Muscle layer of colon (tissue), 2 donors: ENCODE data around the gene IL17A.

ENCODE experiments used
- H3K27ac ChIP-seq: one replicate; pipeline ENCODE4 v1.7.0; 2013; ENCODE audit warnings: low read depth, mild to moderate bottlenecking, low read length, moderate library complexity
- H3K27me3 ChIP-seq, 2 donors: one replicate each; pipeline ENCODE4 v1.7.0; 2013; ENCODE audit warnings: low read length in 2 of 2, mild to moderate bottlenecking in 2 of 2; ENCODE audit not compliant: insufficient read depth in 2 of 2, control insufficient read depth in 1 of 2
- H3K36me3 ChIP-seq: one replicate; pipeline ENCODE4 v1.7.0; 2013; ENCODE audit warnings: mild to moderate bottlenecking, low read length; ENCODE audit not compliant: insufficient read depth
- H3K4me1 ChIP-seq: one replicate; pipeline ENCODE4 v1.7.0; 2013; ENCODE audit warnings: mild to moderate bottlenecking, low read length; ENCODE audit not compliant: insufficient read depth
- H3K4me3 ChIP-seq, 2 donors: one replicate each; pipeline ENCODE4 v1.7.0; 2013; ENCODE audit warnings: low read length in 2 of 2, low read depth in 1 of 2, mild to moderate bottlenecking in 1 of 2, moderate library complexity in 1 of 2
- H3K9ac ChIP-seq: one replicate; pipeline ENCODE4 v1.7.0; 2013; ENCODE audit warnings: low read length
- H3K9me3 ChIP-seq: one replicate; pipeline ENCODE4 v1.7.0; 2013; ENCODE audit warnings: mild to moderate bottlenecking, low read length
- donor health status: abdominal sarcoma.
- donor health status: Adenocarcinoma of cecum.

The IL17A gene

GRCh38 chr6:52186075-52186474 is at the start of gene IL17A:
Gene IL17A, plus strand, starts transcription at chr6:52186375. Its CDS starts 57 bp downstream, at chr6:52186432.
- Histone ChIP-seq H3K27ac (no peak within 1 kb of the TSS), H3K36me3 (no peaks in the 10 kb centered on the region), H3K4me3 (no peak within 1 kb of the TSS), H3K4me1 (no peaks in the 10 kb centered on the region), H3K27me3 (no peaks in the 10 kb centered on the region), H3K9ac (no peak within 1 kb of the TSS), H3K9me3 (no peaks in the 10 kb centered on the region)

GRCh38 chr6:52136934-52137467 is 49.2 kb upstream of the IL17A start:
- peaks cover 13% of the 10 kb centered on the region for H3K4me1 ChIP-seq

GRCh38 chr6:52138284-52138683 is 47.9 kb upstream of the IL17A start:
- H3K27ac ChIP-seq: no peak overlapping the region
- H3K9me3 ChIP-seq: no peaks in the 10 kb centered on the region
- H3K36me3 ChIP-seq: no peaks in the 10 kb centered on the region
- no peak overlapping the region for H3K9ac ChIP-seq
- no peaks in the 10 kb centered on the region for H3K27me3 ChIP-seq
- H3K4me3 ChIP-seq: no peak overlapping the region
- peaks cover 13% of the 10 kb centered on the region for H3K4me1 ChIP-seq

More at GRCh38 chr6:52136934-52137467, 49.2 kb upstream of the IL17A start:
- no peaks in the 10 kb centered on the region for H3K9me3 ChIP-seq
- H3K27ac ChIP-seq: no peak overlapping the region
- no peaks in the 10 kb centered on the region for H3K36me3 ChIP-seq
- no peaks in the 10 kb centered on the region for H3K27me3 ChIP-seq
- no peak overlapping the region for H3K4me3 ChIP-seq
- H3K9ac ChIP-seq: no peak overlapping the region

- no peaks in the 10 kb centered on the region for H3K27me3 ChIP-seq
- H3K27ac ChIP-seq: no peak overlapping the region
- no peak overlapping the region for H3K9ac ChIP-seq
- no peaks in the 10 kb centered on the region for H3K9me3 ChIP-seq
- peaks cover 13% of the 10 kb centered on the region for H3K4me1 ChIP-seq
- H3K4me3 ChIP-seq: no peak overlapping the region
- H3K36me3 ChIP-seq: no peaks in the 10 kb centered on the region
Measured at GRCh38 chr6:52139985-52140680, 46.0 kb upstream of the IL17A start.

- H3K4me1 ChIP-seq: peaks cover 13% of the 10 kb centered on the region
- H3K27me3 ChIP-seq: no peaks in the 10 kb centered on the region
- H3K4me3 ChIP-seq: no peak overlapping the region
- H3K27ac ChIP-seq: no peak overlapping the region
- H3K9me3 ChIP-seq: no peaks in the 10 kb centered on the region
- no peaks in the 10 kb centered on the region for H3K36me3 ChIP-seq
- H3K9ac ChIP-seq: no peak overlapping the region
Measured at GRCh38 chr6:52141596-52141995, 44.6 kb upstream of the IL17A start.

- H3K4me3 ChIP-seq: no peak overlapping the region
- H3K9me3 ChIP-seq: no peaks in the 10 kb centered on the region
- no peaks in the 10 kb centered on the region for H3K27me3 ChIP-seq
- H3K36me3 ChIP-seq: no peaks in the 10 kb centered on the region
- H3K9ac ChIP-seq: no peak overlapping the region
- H3K27ac ChIP-seq: no peak overlapping the region
- H3K4me1 ChIP-seq: peaks cover 13% of the 10 kb centered on the region
Measured at GRCh38 chr6:52142556-52142955, 43.6 kb upstream of the IL17A start.

- H3K36me3 ChIP-seq: no peaks in the 10 kb centered on the region
- peaks cover 13% of the 10 kb centered on the region for H3K4me1 ChIP-seq
- no peaks in the 10 kb centered on the region for H3K9me3 ChIP-seq
- no peak overlapping the region for H3K27ac ChIP-seq
- H3K4me3 ChIP-seq: no peak overlapping the region
- H3K9ac ChIP-seq: no peak overlapping the region
- no peaks in the 10 kb centered on the region for H3K27me3 ChIP-seq
Measured at GRCh38 chr6:52143551-52143950, 42.6 kb upstream of the IL17A start.

- no peak overlapping the region for H3K4me3 ChIP-seq
- H3K9me3 ChIP-seq: no peaks in the 10 kb centered on the region
- no peak overlapping the region for H3K27ac ChIP-seq
- no peak overlapping the region for H3K9ac ChIP-seq
- no peaks in the 10 kb centered on the region for H3K27me3 ChIP-seq
- no peaks in the 10 kb centered on the region for H3K36me3 ChIP-seq
- H3K4me1 ChIP-seq: peaks cover 11% of the 10 kb centered on the region
Measured at GRCh38 chr6:52144196-52145076, 41.7 kb upstream of the IL17A start.

GRCh38 chr6:52146851-52147445 is 39.2 kb upstream of the IL17A start:
- Histone ChIP-seq H3K4me1 (no peaks in the 10 kb centered on the region), H3K4me3 (no peak overlapping the region), H3K36me3 (no peaks in the 10 kb centered on the region), H3K9ac (no peak overlapping the region), H3K9me3 (no peaks in the 10 kb centered on the region), H3K27ac (no peak overlapping the region), H3K27me3 (no peaks in the 10 kb centered on the region)

- no peaks in the 10 kb centered on the region for H3K4me1 ChIP-seq
- H3K27ac ChIP-seq: no peak overlapping the region
- H3K9me3 ChIP-seq: no peaks in the 10 kb centered on the region
- H3K36me3 ChIP-seq: no peaks in the 10 kb centered on the region
- H3K9ac ChIP-seq: no peak overlapping the region
- H3K27me3 ChIP-seq: no peaks in the 10 kb centered on the region
- no peak overlapping the region for H3K4me3 ChIP-seq
Measured at GRCh38 chr6:52149076-52149475, 37.1 kb upstream of the IL17A start.

GRCh38 chr6:52149949-52150348 is 36.2 kb upstream of the IL17A start:
- Histone ChIP-seq H3K9me3 (no peaks in the 10 kb centered on the region), H3K9ac (no peak overlapping the region), H3K4me1 (no peaks in the 10 kb centered on the region), H3K4me3 (no peak overlapping the region), H3K27me3 (no peaks in the 10 kb centered on the region), H3K36me3 (no peaks in the 10 kb centered on the region), H3K27ac (no peak overlapping the region)
